ENCODE data around the gene DCTD.

Gene DCTD

GRCh38 chr4:182872886-182873285, 44.3 kb downstream of the DCTD start:
- no peak for DNase-seq (ENCODE audit: low read depth in 2 of 2)

GRCh38 chr4:182871616-182872015, 45.6 kb downstream of the DCTD start:
- DNase-seq (ENCODE audit: low read depth in 2 of 2) = no peak

GRCh38 chr4:182869697-182870096, 47.5 kb downstream of the DCTD start:
- no peak for DNase-seq (ENCODE audit: low read depth in 2 of 2)

GRCh38 chr4:182866746-182867145, 50.4 kb downstream of the DCTD start:
- no peak for DNase-seq (ENCODE audit: low read depth in 2 of 2)

- DNase-seq (ENCODE audit: low read depth in 2 of 2) = no peak
These were observed 53.7 kb downstream of the DCTD start for GRCh38 chr4:182863501-182863900.

- no peak for DNase-seq (ENCODE audit: low read depth in 2 of 2)
These were observed 54.3 kb downstream of the DCTD start for GRCh38 chr4:182862921-182863320.

GRCh38 chr4:182862141-182862875, 54.9 kb downstream of the DCTD start:
- DNase-seq (ENCODE audit: low read depth in 2 of 2) = no peak

GRCh38 chr4:182861346-182861745, 55.8 kb downstream of the DCTD start:
- DNase-seq (ENCODE audit: low read depth in 2 of 2) = no peak

GRCh38 chr4:182859730-182860129, 57.5 kb downstream of the DCTD start:
- no peak for DNase-seq (ENCODE audit: low read depth in 2 of 2)

- no peak for DNase-seq (ENCODE audit: low read depth in 2 of 2)
These were observed 58.5 kb downstream of the DCTD start for GRCh38 chr4:182858711-182859110.

GRCh38 chr4:182856862-182857261, 60.3 kb downstream of the DCTD start:
- no peak for DNase-seq (ENCODE audit: low read depth in 2 of 2)

- no peak for DNase-seq (ENCODE audit: low read depth in 2 of 2)
These were observed 61.3 kb downstream of the DCTD start for GRCh38 chr4:182855877-182856276.

- no peak for DNase-seq (ENCODE audit: low read depth in 2 of 2)
These were observed 61.9 kb downstream of the DCTD start for GRCh38 chr4:182855312-182855711.

- no peak for DNase-seq (ENCODE audit: low read depth in 2 of 2)
These were observed 62.7 kb downstream of the DCTD start for GRCh38 chr4:182854466-182854865.

GRCh38 chr4:182853731-182854330, 63.4 kb downstream of the DCTD start:
- DNase-seq (ENCODE audit: low read depth in 2 of 2) = no peak

- DNase-seq (ENCODE audit: low read depth in 2 of 2) = no peak
These were observed 68.5 kb downstream of the DCTD start for GRCh38 chr4:182848685-182849084.

GRCh38 chr4:182847576-182848450, 69.4 kb downstream of the DCTD start:
- no peak for DNase-seq (ENCODE audit: low read depth in 2 of 2)

GRCh38 chr4:182846036-182846435, 71.2 kb downstream of the DCTD start:
- DNase-seq (ENCODE audit: low read depth in 2 of 2) = no peak

- DNase-seq (ENCODE audit: low read depth in 2 of 2) = no peak
These were observed 71.6 kb downstream of the DCTD start for GRCh38 chr4:182845618-182846017.

GRCh38 chr4:182843808-182844325, 73.3 kb downstream of the DCTD start:
- DNase-seq (ENCODE audit: low read depth in 2 of 2) = no peak

- no peak for DNase-seq (ENCODE audit: low read depth in 2 of 2)
These were observed 74.3 kb downstream of the DCTD start for GRCh38 chr4:182842759-182843390.

GRCh38 chr4:182842104-182842600, 75.0 kb downstream of the DCTD start:
- no peak for DNase-seq (ENCODE audit: low read depth in 2 of 2)

Data from stimulated activated CD4-positive, alpha-beta T cell treated with anti-CD3 and anti-CD28 coated beads, Interleukin-4, amount 100 ng/mL, for 48 hours (primary cell).